Left lung (tissue), 10 donors: ENCODE data around the gene CA10. TPM values are rescaled to one million over a fixed set of nuclear protein-coding genes. Genes with fewer than 3 reads are reported as not detected.

ENCODE experiments used
- ATAC-seq: fragments of 200-7000 bp; cut with Tn5 transposase; one replicate; pipeline ENCODE4 v1.9.1; 2020; ENCODE audit warnings: moderate library complexity
- DNase-seq, 4 donors: peaks; one replicate each; pipeline ENCODE4 v3.0.0-alpha.2; 2013 to 2020
- H3K27ac ChIP-seq, 2 donors: fragments of 200-600 bp; sonication (generic) in 1 of 2; one replicate each; pipeline versions ENCODE4 v1.5.0 to v1.8.0; 2020 to 2021
- H3K27me3 ChIP-seq, 2 donors: fragments of 200-600 bp; sonication (generic) in 1 of 2; one replicate each; pipeline versions ENCODE4 v1.5.0 to v1.8.0; 2020 to 2021
- H3K36me3 ChIP-seq, 2 donors: fragments of 200-600 bp; sonication (generic) in 1 of 2; one replicate each; pipeline versions ENCODE4 v1.5.0 to v1.8.0; 2020 to 2021
- H3K4me1 ChIP-seq, 2 donors: fragments of 200-600 bp; one replicate each; pipeline ENCODE4 v1.8.0; 2021
- H3K4me3 ChIP-seq, 2 donors: fragments of 200-600 bp; sonication (generic) in 1 of 2; one replicate each; pipeline versions ENCODE4 v1.5.0 to v1.8.0; 2020 to 2021; ENCODE audit warnings: mild to moderate bottlenecking in 1 of 2
- H3K9me3 ChIP-seq, 2 donors: fragments of 200-600 bp; sonication (generic) in 1 of 2; one replicate each; pipeline versions ENCODE4 v1.5.0 to v1.8.0; 2020 to 2021
- CTCF ChIP-seq, 2 donors: fragments of 200-600 bp; sonication (generic) in 1 of 2; IDR thresholded peaks; one replicate each; pipeline versions ENCODE4 v1.5.0 to v1.8.0; 2021; ENCODE audit warnings: antibody characterized with exemption in 2 of 2
- intact Hi-C, 2 donors: fragments of 100-400 bp; cut with DNase I; formaldehyde crosslinking; loops; one replicate each; pipeline versions ENCODE4 v1.11.2 to v1.14.2; 2022
- polyA plus RNA-seq, 6 donors: library from polyadenylated mRNA; unstranded; fragments of 120-200 nt; gene quantifications; one replicate each; pipeline ENCODE4 v1.2.1, GENCODE V29; 2013; ENCODE audit not compliant: insufficient read length in 6 of 6
- total RNA-seq, 2 donors: library from RNA; stranded (reverse); fragmentation: NEBNext Ultra II Directional; extraction: Animal tissue kit (Norgen Biotek cat#: 25700); gene quantifications; one replicate each; pipeline ENCODE4 v1.2.1, GENCODE V29; 2021
- donor health status: DM: no; HTN: yes; CAD: no.
- donor health status: DM: no; HTN: no; CAD: no.

Gene CA10
- total and polyA plus RNA-seq, 8 donors: 0.06 to 0.31 TPM; not detected in 6

DNA sequence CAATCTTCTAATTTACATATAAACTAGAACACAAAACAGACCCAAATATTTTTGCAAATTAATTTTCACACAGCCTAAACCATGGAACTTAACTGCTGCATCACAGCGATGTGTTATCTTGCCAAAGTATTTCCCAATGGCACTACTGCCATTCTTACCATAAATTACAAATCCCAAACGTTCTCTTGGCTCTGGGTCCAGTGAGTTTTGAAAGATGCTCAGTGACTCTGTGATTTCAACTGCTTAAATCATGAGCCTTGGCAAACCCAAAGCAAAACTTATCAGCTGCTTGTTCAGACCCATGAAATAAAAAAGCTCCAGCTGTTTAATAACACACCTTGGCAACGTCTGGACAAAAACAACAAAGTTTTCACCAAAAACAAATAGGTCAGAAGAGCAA lies 223.0 kb downstream of the CA10 start:
- TF ChIP-seq CTCF (IDR thresholded peaks at IDR 0.05): no peak
- DNase-seq (no peak), ATAC-seq (no peak)
- intact Hi-C loops: no loop called here
- no peaks in the 10 kb centered on the region for H3K36me3 ChIP-seq
- H3K9me3 ChIP-seq: no peaks in the 10 kb centered on the region
- no peaks in the 10 kb centered on the region for H3K4me1 ChIP-seq
- H3K27ac ChIP-seq: no peak overlapping the region
- no peak overlapping the region for H3K4me3 ChIP-seq
- H3K27me3 ChIP-seq: no peaks in the 10 kb centered on the region

GRCh38 chr17:51933647-51934046 lies 224.9 kb downstream of the CA10 start:
- H3K4me3 ChIP-seq: no peak overlapping the region
- no peaks in the 10 kb centered on the region for H3K4me1 ChIP-seq
- ATAC-seq (no peak), DNase-seq (no peak)
- H3K27ac ChIP-seq: no peak overlapping the region
- intact Hi-C loops: no loop called here
- no peaks in the 10 kb centered on the region for H3K9me3 ChIP-seq
- no peak for TF ChIP-seq CTCF (IDR thresholded peaks at IDR 0.05)
- no peaks in the 10 kb centered on the region for H3K36me3 ChIP-seq
- no peaks in the 10 kb centered on the region for H3K27me3 ChIP-seq

GRCh38 chr17:51926448-51926847 lies 232.1 kb downstream of the CA10 start:
- no peak for TF ChIP-seq CTCF (IDR thresholded peaks at IDR 0.05)
- H3K9me3 ChIP-seq: no peaks in the 10 kb centered on the region
- no peak for DNase-seq
- no peaks in the 10 kb centered on the region for H3K36me3 ChIP-seq
- no peaks in the 10 kb centered on the region for H3K27me3 ChIP-seq
- no peak overlapping the region for H3K4me3 ChIP-seq
- no peaks in the 10 kb centered on the region for H3K4me1 ChIP-seq
- no peak for ATAC-seq
- no peak overlapping the region for H3K27ac ChIP-seq
- intact Hi-C loops: no loop called here

DNA sequence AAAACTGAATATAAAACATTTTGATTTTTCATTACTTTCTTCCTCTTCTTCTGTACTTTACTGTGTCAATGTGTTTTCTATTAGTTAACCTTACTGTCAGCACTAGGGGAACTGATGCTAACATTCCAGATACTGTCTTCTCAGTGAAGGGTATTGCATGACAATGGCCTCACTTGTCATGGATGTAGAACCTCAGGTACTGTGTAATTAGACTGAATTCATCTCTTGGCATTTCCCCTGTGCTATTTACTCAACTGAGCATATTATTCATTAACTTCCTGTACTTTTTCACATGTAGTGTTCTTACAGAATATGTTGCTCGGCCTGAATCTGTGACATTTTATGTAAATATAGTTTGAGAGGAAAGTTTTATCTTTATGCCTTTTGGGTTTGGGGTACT lies 237.0 kb downstream of the CA10 start:
- H3K36me3 ChIP-seq: no peaks in the 10 kb centered on the region
- ATAC-seq (no peak), DNase-seq (no peak)
- no peak overlapping the region for H3K27ac ChIP-seq
- H3K27me3 ChIP-seq: no peaks in the 10 kb centered on the region
- intact Hi-C loops: no loop called here
- TF ChIP-seq CTCF (IDR thresholded peaks at IDR 0.05): no peak
- H3K9me3 ChIP-seq: no peaks in the 10 kb centered on the region
- no peak overlapping the region for H3K4me3 ChIP-seq
- H3K4me1 ChIP-seq: no peaks in the 10 kb centered on the region

DNA sequence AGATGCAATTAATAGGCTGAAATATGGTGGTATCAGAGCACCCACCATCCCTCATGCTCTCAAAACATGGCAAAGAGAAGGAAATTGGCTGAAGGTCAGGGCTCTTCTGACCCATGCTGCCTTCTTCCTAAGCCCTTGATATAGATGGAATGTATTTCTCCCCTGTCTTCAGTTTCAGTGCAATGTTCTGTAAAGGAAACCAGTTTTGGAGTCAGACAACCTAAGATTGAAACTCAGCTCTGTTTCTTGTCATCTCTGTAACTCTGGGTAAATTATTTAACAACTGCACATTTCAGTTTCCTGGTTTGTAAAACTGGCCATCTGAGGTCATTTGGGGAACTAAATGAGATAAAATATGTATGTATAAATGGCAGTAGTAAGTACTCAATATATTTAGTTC lies 243.9 kb downstream of the CA10 start:
- intact Hi-C loops: no loop called here
- no peak for TF ChIP-seq CTCF (IDR thresholded peaks at IDR 0.05)
- Histone ChIP-seq H3K9me3 (no peaks in the 10 kb centered on the region), H3K27me3 (no peaks in the 10 kb centered on the region), H3K36me3 (no peaks in the 10 kb centered on the region), H3K4me1 (no peaks in the 10 kb centered on the region), H3K27ac (no peak overlapping the region), H3K4me3 (no peak overlapping the region)
- DNase-seq: no peak
- ATAC-seq: no peak
